Activated CD8-positive, alpha-beta memory T cell treated with anti-CD3 and anti-CD28 coated beads, Interleukin-2, amount 10 ng/mL, durations not matched to agents 7 days and 5 days (primary cell): ENCODE data around the gene CAMK2A. TPM values are rescaled to one million over a fixed set of nuclear protein-coding genes. Genes with fewer than 3 reads are reported as not detected.

Source experiments
- ATAC-seq: fragments of 150-1000 bp; cut with Tn5 transposase; one replicate; pipeline ENCODE4 v1.10.0; 2021; ENCODE audit warnings: moderate library complexity
- CTCF ChIA-PET: fragments of 350-600 bp; sonication (Branson Sonifier 250); formaldehyde crosslinking; loops from one replicate; lab custom pipeline; 2021; ENCODE audit warnings: antibody characterized with exemption; lab: Charles Lee
- DNase-seq: peaks from one replicate; pipeline ENCODE4 v3.0.0-alpha.2; 2020
- H3K27ac Mint-ChIP-seq: one replicate; pipeline ENCODE4 v1.8.0; 2021; ENCODE audit warnings: mild to moderate bottlenecking, mixed read lengths
- H3K27me3 Mint-ChIP-seq: one replicate; pipeline ENCODE4 v1.8.0; 2021; ENCODE audit warnings: mixed read lengths
- H3K36me3 Mint-ChIP-seq: one replicate; pipeline ENCODE4 v1.8.0; 2021; ENCODE audit warnings: mild to moderate bottlenecking, mixed read lengths
- H3K4me1 Mint-ChIP-seq: one replicate; pipeline ENCODE4 v1.8.0; 2021; ENCODE audit warnings: mixed read lengths
- H3K4me3 Mint-ChIP-seq: one replicate; pipeline ENCODE4 v1.8.0; 2021; ENCODE audit warnings: mild to moderate bottlenecking, moderate library complexity, mixed read lengths
- H3K9me3 Mint-ChIP-seq: one replicate; pipeline ENCODE4 v1.8.0; 2022; ENCODE audit warnings: low read depth, mixed read lengths
- total RNA-seq, 2 experiments: library from RNA; stranded (reverse); gene quantifications; one replicate each; pipeline ENCODE4 v1.2.3, GENCODE V29; 2021

Gene CAMK2A
- not detected for total RNA-seq

DNA sequence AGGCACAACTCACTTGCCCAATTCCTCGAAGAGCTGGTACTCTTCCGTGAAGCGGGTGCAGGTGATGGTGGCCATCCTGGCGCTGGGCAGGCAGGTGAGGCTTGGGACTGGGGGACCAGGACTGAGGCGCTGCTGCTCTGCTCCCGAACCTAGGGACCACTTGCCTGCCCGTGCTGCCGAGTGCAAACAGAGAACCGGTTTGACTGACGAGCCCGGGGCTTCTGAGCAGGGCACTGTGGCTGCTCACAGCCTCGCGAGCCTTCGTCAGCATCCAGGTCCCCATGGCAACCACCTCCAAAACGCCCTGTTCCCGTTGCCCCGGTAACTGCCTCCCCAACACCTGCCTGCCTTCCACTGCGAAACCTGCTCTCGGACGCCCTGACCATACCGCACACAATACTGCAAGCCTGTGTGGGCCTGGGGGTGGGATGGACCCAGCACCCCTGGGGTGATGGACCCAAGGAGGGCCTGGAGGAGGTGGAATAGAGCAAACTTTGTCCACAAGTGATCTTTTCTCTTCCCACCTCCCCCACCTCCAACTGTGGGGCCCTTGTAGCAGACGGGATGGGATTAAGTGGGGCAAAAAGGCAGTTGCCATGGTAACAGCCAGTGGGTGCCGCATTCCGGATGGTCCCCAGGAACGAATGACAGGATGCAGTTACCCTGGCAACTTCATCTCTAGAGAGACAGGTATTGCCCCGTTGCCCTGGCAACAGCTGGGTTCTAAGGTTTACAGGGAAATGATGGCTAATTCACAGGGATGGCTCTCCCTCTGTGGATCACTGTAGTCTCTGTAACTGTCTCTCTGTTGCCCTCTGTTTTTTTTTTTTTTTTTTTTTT is at the start of gene CAMK2A:
CAMK2A (minus strand) TSS at position 223 of the 840 bp plus-strand sequence; CDS start at position 75, 148 bp downstream.
- H3K4me1 Mint-ChIP-seq, result no peaks in the 10 kb centered on the region
- ATAC-seq, result no peak
- CTCF ChIA-PET, result interaction anchor here (1.5 kb wide), 1 partner anchor 61 kb away, joined by 3 read pairs; no protein-coding TSS in a partner anchor
- H3K9me3 Mint-ChIP-seq, result no peaks in the 10 kb centered on the region
- peaks cover 17% of the 10 kb centered on the region for H3K27me3 Mint-ChIP-seq
- DNase-seq, result no peak
- H3K4me3 Mint-ChIP-seq, result no peak within 1 kb of the TSS
- H3K27ac Mint-ChIP-seq, result no peak within 1 kb of the TSS
- no peaks in the 10 kb centered on the region for H3K36me3 Mint-ChIP-seq

DNA sequence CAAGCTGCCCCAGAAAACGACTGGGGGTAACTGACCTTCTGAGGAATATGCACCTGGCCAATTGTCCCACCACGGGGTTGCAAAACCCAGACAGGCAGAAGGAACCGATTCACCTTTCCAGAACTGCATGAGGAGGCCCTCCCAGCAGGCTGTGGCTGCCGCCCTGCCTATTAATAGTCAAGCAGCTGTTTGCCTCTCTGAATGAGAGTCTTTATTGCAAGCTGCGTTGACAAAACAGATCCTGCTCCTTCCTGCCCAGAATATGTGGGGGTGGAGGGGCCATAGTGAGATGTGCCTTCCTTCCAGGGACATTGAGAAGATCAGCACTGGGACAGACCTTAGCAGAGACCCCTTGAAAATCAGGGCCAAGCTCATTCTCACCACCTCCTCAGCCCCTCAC is 49.6 kb upstream of the CAMK2A start:
- Mint-ChIP-seq H3K4me3 (no peak overlapping the region), H3K4me1 (peaks cover 28% of the 10 kb centered on the region), H3K27ac (no peak overlapping the region), H3K9me3 (no peaks in the 10 kb centered on the region), H3K36me3 (no peaks in the 10 kb centered on the region), H3K27me3 (peaks cover 9% of the 10 kb centered on the region)
- CTCF ChIA-PET, result no interaction called here
- no peak for ATAC-seq
- DNase-seq, result no peak

DNA sequence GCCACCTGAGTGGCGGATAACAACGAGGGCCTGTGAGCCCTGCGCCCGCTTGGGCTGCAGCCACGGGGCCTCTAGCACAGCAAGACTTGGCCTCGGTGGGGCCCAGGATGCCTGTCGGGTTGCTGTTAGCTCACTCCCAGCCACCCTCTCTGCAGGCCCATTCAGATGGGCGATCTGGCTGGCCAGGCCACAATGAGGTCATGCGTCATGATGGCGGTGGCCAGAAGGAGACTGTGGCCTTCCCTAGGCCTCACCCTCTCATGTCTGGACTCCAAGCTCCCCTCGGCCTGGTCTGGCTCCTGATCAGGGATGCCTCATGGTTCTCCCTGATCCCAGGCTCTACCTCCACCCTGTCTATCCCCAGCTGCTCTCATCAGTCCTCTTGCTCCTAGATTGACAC is 49.0 kb upstream of the CAMK2A start:
- H3K36me3 Mint-ChIP-seq, result no peaks in the 10 kb centered on the region
- no peaks in the 10 kb centered on the region for H3K9me3 Mint-ChIP-seq
- H3K4me3 Mint-ChIP-seq, result no peak overlapping the region

GRCh38 chr5:150335778-150336177 is 46.2 kb upstream of the CAMK2A start:
- no peaks in the 10 kb centered on the region for H3K9me3 Mint-ChIP-seq
- no peaks in the 10 kb centered on the region for H3K36me3 Mint-ChIP-seq
- H3K27ac Mint-ChIP-seq, result no peak overlapping the region
- no peak for DNase-seq
- no peak for ATAC-seq
- H3K27me3 Mint-ChIP-seq, result peaks cover 7% of the 10 kb centered on the region
- CTCF ChIA-PET, result no interaction called here
- peaks cover under 1% of the 10 kb centered on the region for H3K4me1 Mint-ChIP-seq
- H3K4me3 Mint-ChIP-seq, result no peak overlapping the region

More for the DNA sequence above, 49.0 kb upstream of the CAMK2A start:
- H3K4me1 Mint-ChIP-seq, result peaks cover 28% of the 10 kb centered on the region
- CTCF ChIA-PET, result no interaction called here
- H3K27me3 Mint-ChIP-seq, result peaks cover 9% of the 10 kb centered on the region
- H3K27ac Mint-ChIP-seq, result no peak overlapping the region
- DNase-seq (no peak), ATAC-seq (no peak)

DNA sequence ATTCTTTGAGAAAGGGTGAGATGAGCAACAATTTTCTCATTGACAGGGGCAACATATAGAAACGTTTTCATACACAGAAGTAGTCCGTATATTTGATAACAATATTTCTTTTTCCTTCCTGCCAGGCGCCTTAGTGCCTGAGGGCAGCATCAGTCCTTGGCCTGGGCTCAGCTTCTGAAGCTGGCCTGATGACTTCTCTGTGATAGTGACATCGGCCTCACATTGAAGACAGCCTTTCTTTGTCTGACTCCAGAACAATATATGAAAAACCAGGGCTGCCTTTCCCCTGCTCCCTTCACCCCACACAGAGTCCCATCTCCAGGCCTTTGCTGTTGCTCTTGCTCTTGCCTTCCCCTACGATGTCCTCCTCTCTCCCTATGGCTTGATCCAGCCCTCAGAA is 43.8 kb upstream of the CAMK2A start:
- H3K4me1 Mint-ChIP-seq, result no peaks in the 10 kb centered on the region
- H3K27ac Mint-ChIP-seq, result no peak overlapping the region
- DNase-seq (no peak), ATAC-seq (no peak)
- CTCF ChIA-PET, result interaction anchor here (1.3 to 1.4 kb wide), 2 partner anchors 16 to 18 kb away, joined by 3 read pairs; no protein-coding TSS in a partner anchor
- H3K9me3 Mint-ChIP-seq, result no peaks in the 10 kb centered on the region
- no peaks in the 10 kb centered on the region for H3K36me3 Mint-ChIP-seq
- peaks cover 17% of the 10 kb centered on the region for H3K27me3 Mint-ChIP-seq
- no peak overlapping the region for H3K4me3 Mint-ChIP-seq

DNA sequence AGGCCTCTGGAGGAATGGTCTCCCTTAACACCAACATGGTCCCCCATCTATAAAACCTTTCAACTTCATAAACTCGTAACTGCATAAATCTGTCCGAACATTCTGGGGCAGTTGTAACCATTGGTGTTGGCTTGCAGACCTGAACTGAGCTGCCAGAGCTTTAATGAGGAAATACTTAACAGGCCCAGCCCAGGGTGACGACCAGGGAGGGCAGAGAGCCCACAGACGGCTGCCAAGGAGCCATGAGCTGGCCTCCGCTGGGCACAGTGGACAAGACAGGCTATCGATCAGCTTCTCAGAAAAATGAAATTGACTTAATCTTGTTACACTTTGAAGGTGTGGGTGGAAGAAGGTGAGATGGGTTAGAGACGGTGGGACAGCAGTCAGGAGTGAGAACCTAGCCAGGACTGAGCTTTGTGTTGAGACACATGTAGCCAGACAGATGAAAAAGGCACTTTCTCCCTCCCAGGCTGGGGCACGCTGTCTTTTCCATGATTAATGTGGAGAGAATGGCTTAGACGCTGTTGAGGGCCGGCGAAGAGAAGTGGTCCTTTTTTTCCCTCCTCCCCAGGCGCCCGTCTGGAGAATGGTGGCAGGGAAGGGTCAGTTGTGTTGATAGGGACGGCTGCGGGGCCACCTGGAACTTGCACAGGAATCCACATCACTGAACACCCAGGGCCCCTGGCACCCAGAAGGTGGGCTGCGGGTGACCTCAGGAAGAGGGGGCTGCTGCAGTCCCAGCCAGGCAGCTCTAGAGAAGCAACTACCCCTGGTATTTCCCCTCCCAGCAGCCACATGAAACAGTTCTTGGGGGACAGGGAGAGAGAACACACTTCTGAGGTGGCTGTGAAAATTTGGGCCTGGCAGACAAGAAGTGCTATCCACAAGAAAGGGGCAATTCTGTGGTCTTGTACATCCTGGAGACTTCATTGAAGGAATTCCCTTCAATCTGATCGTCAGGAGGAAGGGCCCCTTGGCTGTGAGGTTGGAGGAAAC is 40.6 kb upstream of the CAMK2A start:
- ATAC-seq, result no peak
- Mint-ChIP-seq H3K27me3 (peaks cover 17% of the 10 kb centered on the region), H3K36me3 (no peaks in the 10 kb centered on the region), H3K4me3 (no peak overlapping the region), H3K9me3 (no peaks in the 10 kb centered on the region), H3K4me1 (no peaks in the 10 kb centered on the region), H3K27ac (no peak overlapping the region)
- CTCF ChIA-PET, result no interaction called here
- DNase-seq, result no peak

GRCh38 chr5:150329038-150329437 is 39.5 kb upstream of the CAMK2A start:
- Mint-ChIP-seq H3K4me1 (no peaks in the 10 kb centered on the region), H3K9me3 (no peaks in the 10 kb centered on the region), H3K4me3 (no peak overlapping the region), H3K27ac (no peak overlapping the region), H3K36me3 (no peaks in the 10 kb centered on the region), H3K27me3 (peaks cover 16% of the 10 kb centered on the region)
- DNase-seq, result no peak
- CTCF ChIA-PET, result no interaction called here
- no peak for ATAC-seq

GRCh38 chr5:150328515-150328914 is 38.9 kb upstream of the CAMK2A start:
- H3K36me3 Mint-ChIP-seq, result no peaks in the 10 kb centered on the region
- CTCF ChIA-PET, result interaction anchor here (1.4 kb wide), 1 partner anchor 8 kb away, joined by 3 read pairs; no protein-coding TSS in a partner anchor
- no peaks in the 10 kb centered on the region for H3K4me1 Mint-ChIP-seq
- no peaks in the 10 kb centered on the region for H3K9me3 Mint-ChIP-seq
- ATAC-seq, result no peak
- DNase-seq, result no peak
- peaks cover 16% of the 10 kb centered on the region for H3K27me3 Mint-ChIP-seq
- no peak overlapping the region for H3K27ac Mint-ChIP-seq
- no peak overlapping the region for H3K4me3 Mint-ChIP-seq

- CTCF ChIA-PET, result interaction anchor here (1.4 kb wide), 1 partner anchor 10 kb away, joined by 3 read pairs; no protein-coding TSS in a partner anchor
Observed at GRCh38 chr5:150327139-150327538, 37.6 kb upstream of the CAMK2A start.

GRCh38 chr5:150326707-150327106 is 37.1 kb upstream of the CAMK2A start:
- DNase-seq (no peak), ATAC-seq (no peak)
- H3K36me3 Mint-ChIP-seq, result no peaks in the 10 kb centered on the region
- H3K27ac Mint-ChIP-seq, result no peak overlapping the region
- H3K4me3 Mint-ChIP-seq, result no peak overlapping the region
- CTCF ChIA-PET, result no interaction called here
- peaks cover 16% of the 10 kb centered on the region for H3K27me3 Mint-ChIP-seq
- H3K4me1 Mint-ChIP-seq, result peaks cover 3% of the 10 kb centered on the region
- H3K9me3 Mint-ChIP-seq, result no peaks in the 10 kb centered on the region

More at GRCh38 chr5:150327139-150327538, 37.6 kb upstream of the CAMK2A start:
- no peak overlapping the region for H3K4me3 Mint-ChIP-seq
- ATAC-seq, result no peak
- no peak for DNase-seq
- H3K27ac Mint-ChIP-seq, result no peak overlapping the region
- H3K4me1 Mint-ChIP-seq, result no peaks in the 10 kb centered on the region
- no peaks in the 10 kb centered on the region for H3K9me3 Mint-ChIP-seq
- H3K36me3 Mint-ChIP-seq, result no peaks in the 10 kb centered on the region
- H3K27me3 Mint-ChIP-seq, result peaks cover 16% of the 10 kb centered on the region

- H3K27me3 Mint-ChIP-seq, result peaks cover 16% of the 10 kb centered on the region
- CTCF ChIA-PET, result no interaction called here
- no peaks in the 10 kb centered on the region for H3K36me3 Mint-ChIP-seq
- no peaks in the 10 kb centered on the region for H3K9me3 Mint-ChIP-seq
- no peak for ATAC-seq
- H3K27ac Mint-ChIP-seq, result no peak overlapping the region
- DNase-seq, result no peak
- no peak overlapping the region for H3K4me3 Mint-ChIP-seq
- peaks cover 3% of the 10 kb centered on the region for H3K4me1 Mint-ChIP-seq
Observed at GRCh38 chr5:150325426-150325825, 35.9 kb upstream of the CAMK2A start.

- Mint-ChIP-seq H3K4me3 (no peak overlapping the region), H3K27ac (no peak overlapping the region), H3K27me3 (peaks cover 4% of the 10 kb centered on the region), H3K9me3 (no peaks in the 10 kb centered on the region), H3K36me3 (no peaks in the 10 kb centered on the region), H3K4me1 (peaks cover 3% of the 10 kb centered on the region)
- ATAC-seq, result no peak
- no peak for DNase-seq
- CTCF ChIA-PET, result no interaction called here
Observed at GRCh38 chr5:150323819-150324218, 34.2 kb upstream of the CAMK2A start.

DNA sequence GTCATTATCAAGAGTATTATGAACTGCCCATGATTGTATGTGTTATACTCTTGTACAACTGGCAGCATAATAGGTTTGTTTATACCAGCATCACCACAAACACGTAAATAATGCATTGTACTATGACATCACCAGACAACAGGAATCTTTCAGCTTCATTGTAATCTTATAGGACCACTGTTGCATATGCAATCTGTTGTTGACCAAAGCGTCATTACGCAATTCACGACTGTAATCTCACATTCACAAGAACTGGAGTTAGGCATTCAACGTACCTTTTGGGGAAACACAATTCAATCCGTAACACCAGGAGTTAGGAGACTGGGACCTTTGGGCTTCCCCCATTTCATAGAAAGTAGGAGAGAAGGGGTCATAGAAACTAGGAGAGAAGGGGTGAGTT is 33.5 kb upstream of the CAMK2A start:
- Mint-ChIP-seq H3K27me3 (peaks cover 3% of the 10 kb centered on the region), H3K36me3 (no peaks in the 10 kb centered on the region), H3K4me3 (no peak overlapping the region), H3K9me3 (no peaks in the 10 kb centered on the region), H3K27ac (no peak overlapping the region), H3K4me1 (peaks cover 3% of the 10 kb centered on the region)
- CTCF ChIA-PET, result no interaction called here
- no peak for DNase-seq
- no peak for ATAC-seq
